ENCODE data around the gene ATP6V1B1.

ATP6V1B1 gene

GRCh38 chr2:70984576-70985282 is 49.0 kb downstream of the ATP6V1B1 start:
- peak; percentile 55 for DNase-seq (ENCODE audit: extremely low spot score)
- POLR2A ChIA-PET: interaction anchor here (1.7 kb wide), 1 partner anchor 16 kb away, joined by 7 read pairs; no protein-coding TSS in a partner anchor
- TF ChIP-seq TARDBP (IDR thresholded peaks at IDR 0.05) (no peak), CTBP1 (IDR thresholded peaks at IDR 0.05; ENCODE audit: borderline replicate concordance) (no peak), ELF4 (IDR thresholded peaks at IDR 0.05) (no peak), HDGF (IDR thresholded peaks at IDR 0.05; ENCODE audit: borderline replicate concordance) (no peak), BHLHE40 (IDR thresholded peaks at IDR 0.05; ENCODE audit: borderline replicate concordance) (no peak)
- CTCF ChIA-PET: interaction anchor here (0.6 to 1.3 kb wide), 5 partner anchors 8 to 1015 kb away, joined by 3 to 7 read pairs (median 4); no protein-coding TSS in a partner anchor

- TF ChIP-seq SP1 (IDR thresholded peaks at IDR 0.05) (no peak), CTBP1 (IDR thresholded peaks at IDR 0.05; ENCODE audit: borderline replicate concordance) (no peak), ELF4 (IDR thresholded peaks at IDR 0.05) (no peak), FOXK2 (IDR thresholded peaks at IDR 0.05) (no peak), ARNT (IDR thresholded peaks at IDR 0.05) (no peak), ZNF384 (IDR thresholded peaks at IDR 0.05) (no peak), FOXA1 (IDR thresholded peaks at IDR 0.05) (no peak), NFRKB (IDR thresholded peaks at IDR 0.05) (no peak), PKNOX1 (IDR thresholded peaks at IDR 0.05) (no peak), LEF1 (IDR thresholded peaks at IDR 0.05; ENCODE audit: borderline replicate concordance) (no peak), BHLHE40 (IDR thresholded peaks at IDR 0.05; ENCODE audit: borderline replicate concordance) (no peak), FOXM1 (IDR thresholded peaks at IDR 0.05; ENCODE audit: borderline replicate concordance) (no peak), HDGF (IDR thresholded peaks at IDR 0.05; ENCODE audit: borderline replicate concordance) (no peak)
- no peak for DNase-seq (ENCODE audit: extremely low spot score)
- ChIA-PET POLR2A (interaction anchor here (1.7 kb wide), 1 partner anchor 16 kb away, joined by 7 read pairs; no protein-coding TSS in a partner anchor), CTCF (interaction anchor here (1.3 kb wide), 2 partner anchors 16 to 85 kb away, joined by 3 to 7 read pairs; no protein-coding TSS in a partner anchor)
These were observed 49.6 kb downstream of the ATP6V1B1 start for GRCh38 chr2:70985283-70985688.

- TF ChIP-seq ARNT (IDR thresholded peaks at IDR 0.05) (no peak), CTBP1 (IDR thresholded peaks at IDR 0.05; ENCODE audit: borderline replicate concordance) (no peak), ZNF384 (IDR thresholded peaks at IDR 0.05) (no peak), FOXK2 (IDR thresholded peaks at IDR 0.05) (no peak), ELF4 (IDR thresholded peaks at IDR 0.05) (no peak), HDGF (IDR thresholded peaks at IDR 0.05; ENCODE audit: borderline replicate concordance) (no peak), L3MBTL2 (conservative IDR thresholded peaks at IDR 0.05) (no peak), SUZ12 (IDR thresholded peaks at IDR 0.05) (no peak), TARDBP (IDR thresholded peaks at IDR 0.05) (no peak), FOXA1 (IDR thresholded peaks at IDR 0.05) (no peak), SP1 (IDR thresholded peaks at IDR 0.05) (no peak), BHLHE40 (IDR thresholded peaks at IDR 0.05; ENCODE audit: borderline replicate concordance) (no peak), LEF1 (IDR thresholded peaks at IDR 0.05; ENCODE audit: borderline replicate concordance) (no peak), PKNOX1 (IDR thresholded peaks at IDR 0.05) (no peak), FOXM1 (IDR thresholded peaks at IDR 0.05; ENCODE audit: borderline replicate concordance) (no peak), NFRKB (IDR thresholded peaks at IDR 0.05) (no peak)
- POLR2A ChIA-PET: interaction anchor here (1.7 kb wide), 1 partner anchor 15 kb away, joined by 7 read pairs; no protein-coding TSS in a partner anchor
- CTCF ChIA-PET: no interaction called here
- no peak for DNase-seq (ENCODE audit: extremely low spot score)
These were observed 50.3 kb downstream of the ATP6V1B1 start for GRCh38 chr2:70985956-70986355.

DNA sequence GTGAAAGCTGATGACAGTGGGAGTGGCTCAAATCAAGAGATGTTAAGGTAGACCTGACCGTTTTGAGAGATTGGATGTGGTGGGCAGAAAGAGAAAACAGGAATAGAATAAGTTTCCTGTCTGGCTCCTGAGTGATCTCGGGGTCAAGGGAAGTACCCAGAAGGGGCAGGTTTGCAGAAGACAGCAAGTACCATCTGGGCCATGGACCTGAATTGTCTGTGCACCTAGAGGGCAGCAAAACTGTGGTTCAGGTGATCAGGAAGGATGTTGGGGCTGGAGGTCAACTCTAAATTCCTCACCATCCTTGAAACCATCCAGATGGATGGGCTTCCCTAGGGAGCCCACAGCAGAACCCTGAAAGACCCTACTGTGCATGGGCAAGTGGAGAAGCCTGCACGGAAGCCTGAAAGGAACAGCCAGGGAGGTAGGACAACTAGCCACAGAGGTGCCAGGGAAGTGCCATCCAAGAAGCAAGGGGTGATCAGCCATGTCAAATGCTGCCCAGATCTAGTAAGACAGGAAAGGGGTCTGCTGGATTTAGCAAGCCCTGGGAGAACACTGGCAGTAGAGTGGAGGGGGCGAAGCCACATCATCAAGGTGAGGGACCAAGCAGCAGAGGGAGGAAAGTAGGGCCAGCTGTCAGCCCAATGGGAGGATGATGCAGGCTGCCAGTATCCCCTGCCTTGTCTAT is 50.9 kb downstream of the ATP6V1B1 start:
- CTCF ChIA-PET: no interaction called here
- no peak for DNase-seq (ENCODE audit: extremely low spot score)
- POLR2A ChIA-PET: no interaction called here
- TF ChIP-seq LEF1 (IDR thresholded peaks at IDR 0.05; ENCODE audit: borderline replicate concordance) (no peak), ARNT (IDR thresholded peaks at IDR 0.05) (no peak), FOXA1 (IDR thresholded peaks at IDR 0.05) (no peak), HDGF (IDR thresholded peaks at IDR 0.05; ENCODE audit: borderline replicate concordance) (no peak), NFRKB (IDR thresholded peaks at IDR 0.05) (no peak), CTBP1 (IDR thresholded peaks at IDR 0.05; ENCODE audit: borderline replicate concordance) (no peak), TARDBP (IDR thresholded peaks at IDR 0.05) (no peak), FOXM1 (IDR thresholded peaks at IDR 0.05; ENCODE audit: borderline replicate concordance) (no peak), ZNF384 (IDR thresholded peaks at IDR 0.05) (no peak), ELF4 (IDR thresholded peaks at IDR 0.05) (no peak), BHLHE40 (IDR thresholded peaks at IDR 0.05; ENCODE audit: borderline replicate concordance) (no peak), L3MBTL2 (conservative IDR thresholded peaks at IDR 0.05) (no peak), SUZ12 (IDR thresholded peaks at IDR 0.05) (no peak), PKNOX1 (IDR thresholded peaks at IDR 0.05) (no peak), SP1 (IDR thresholded peaks at IDR 0.05) (no peak), FOXK2 (IDR thresholded peaks at IDR 0.05) (no peak)

- TF ChIP-seq HDGF (IDR thresholded peaks at IDR 0.05; ENCODE audit: borderline replicate concordance): no peak
- TF ChIP-seq ELF4 (IDR thresholded peaks at IDR 0.05): no peak
- no peak for TF ChIP-seq TARDBP (IDR thresholded peaks at IDR 0.05)
- TF ChIP-seq PKNOX1 (IDR thresholded peaks at IDR 0.05): no peak
- no peak for TF ChIP-seq SP1 (IDR thresholded peaks at IDR 0.05)
- no peak for TF ChIP-seq L3MBTL2 (conservative IDR thresholded peaks at IDR 0.05)
- TF ChIP-seq ZNF384 (IDR thresholded peaks at IDR 0.05): no peak
- no peak for TF ChIP-seq FOXM1 (IDR thresholded peaks at IDR 0.05; ENCODE audit: borderline replicate concordance)
- TF ChIP-seq NFRKB (IDR thresholded peaks at IDR 0.05): no peak
- no peak for TF ChIP-seq FOXK2 (IDR thresholded peaks at IDR 0.05)
- TF ChIP-seq ARNT (IDR thresholded peaks at IDR 0.05): no peak
- no peak for TF ChIP-seq CTBP1 (IDR thresholded peaks at IDR 0.05; ENCODE audit: borderline replicate concordance)
- no peak for TF ChIP-seq SUZ12 (IDR thresholded peaks at IDR 0.05)
- CTCF ChIA-PET: no interaction called here
- no peak for DNase-seq (ENCODE audit: extremely low spot score)
- POLR2A ChIA-PET: no interaction called here
These were observed 51.7 kb downstream of the ATP6V1B1 start for GRCh38 chr2:70987386-70987785.

Measured in HEK293T (cell line).